ENCODE results near the gene CMIP. TPM values are rescaled to one million over a fixed set of nuclear protein-coding genes. Genes with fewer than 3 reads are reported as not detected.

Gene CMIP
- total RNA-seq, 1 experiment from 2014 or later: 63.7 TPM

DNA sequence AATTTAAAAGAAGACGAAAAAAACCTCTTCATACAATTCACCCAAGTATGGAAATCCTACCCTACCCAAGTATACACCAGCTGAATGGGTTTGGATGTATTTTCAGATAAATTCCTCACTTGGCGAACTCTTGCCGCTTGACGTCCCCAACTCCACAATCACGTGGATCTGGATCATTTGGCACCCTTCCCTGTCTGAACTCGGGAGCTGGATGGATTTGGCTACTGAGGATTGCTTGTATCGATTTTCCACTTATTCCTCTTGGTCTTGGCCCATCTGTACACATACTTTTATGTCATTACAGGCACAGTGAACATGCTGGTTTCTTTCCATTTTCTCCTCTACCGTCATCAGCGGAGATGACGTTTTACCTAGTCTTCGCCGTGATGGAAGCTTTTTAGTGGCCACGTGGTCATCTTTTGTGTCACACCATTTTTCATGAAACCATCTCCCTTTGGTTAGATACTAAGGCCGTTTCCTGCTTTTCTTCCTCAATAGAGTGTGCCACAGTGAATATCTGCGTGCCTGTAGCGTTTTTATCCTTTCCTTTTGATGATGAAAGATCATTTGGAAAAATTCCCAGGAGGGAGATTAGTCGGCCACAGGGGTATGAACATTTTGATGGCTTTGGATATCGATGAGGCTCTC is 47.1 kb downstream of the CMIP start (continued):
- TF ChIP-seq ZNF317 (CRISPR knock-in tag; IDR thresholded peaks at IDR 0.05; ENCODE audit: borderline replicate concordance, low read depth): no peak
- no peak for TF ChIP-seq CREM (CRISPR knock-in tag; IDR thresholded peaks at IDR 0.05)
- TF ChIP-seq, protein P1, sequence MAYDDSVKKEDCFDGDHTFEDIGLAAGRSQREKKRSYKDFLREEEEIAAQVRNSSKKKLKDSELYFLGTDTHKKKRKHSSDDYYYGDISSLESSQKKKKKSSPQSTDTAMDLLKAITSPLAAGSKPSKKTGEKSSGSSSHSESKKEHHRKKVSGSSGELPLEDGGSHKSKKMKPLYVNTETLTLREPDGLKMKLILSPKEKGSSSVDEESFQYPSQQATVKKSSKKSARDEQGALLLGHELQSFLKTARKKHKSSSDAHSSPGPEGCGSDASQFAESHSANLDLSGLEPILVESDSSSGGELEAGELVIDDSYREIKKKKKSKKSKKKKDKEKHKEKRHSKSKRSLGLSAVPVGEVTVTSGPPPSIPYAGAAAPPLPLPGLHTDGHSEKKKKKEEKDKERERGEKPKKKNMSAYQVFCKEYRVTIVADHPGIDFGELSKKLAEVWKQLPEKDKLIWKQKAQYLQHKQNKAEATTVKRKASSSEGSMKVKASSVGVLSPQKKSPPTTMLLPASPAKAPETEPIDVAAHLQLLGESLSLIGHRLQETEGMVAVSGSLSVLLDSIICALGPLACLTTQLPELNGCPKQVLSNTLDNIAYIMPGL (CRISPR knock-in tag; IDR thresholded peaks at IDR 0.05): no peak
- TF ChIP-seq ZNF671 (CRISPR knock-in tag; IDR thresholded peaks at IDR 0.05): no peak
- no peak for TF ChIP-seq FOXK1 (CRISPR knock-in tag; IDR thresholded peaks at IDR 0.05)
- TF ChIP-seq NFATC4 (CRISPR knock-in tag; IDR thresholded peaks at IDR 0.05): no peak

DNA sequence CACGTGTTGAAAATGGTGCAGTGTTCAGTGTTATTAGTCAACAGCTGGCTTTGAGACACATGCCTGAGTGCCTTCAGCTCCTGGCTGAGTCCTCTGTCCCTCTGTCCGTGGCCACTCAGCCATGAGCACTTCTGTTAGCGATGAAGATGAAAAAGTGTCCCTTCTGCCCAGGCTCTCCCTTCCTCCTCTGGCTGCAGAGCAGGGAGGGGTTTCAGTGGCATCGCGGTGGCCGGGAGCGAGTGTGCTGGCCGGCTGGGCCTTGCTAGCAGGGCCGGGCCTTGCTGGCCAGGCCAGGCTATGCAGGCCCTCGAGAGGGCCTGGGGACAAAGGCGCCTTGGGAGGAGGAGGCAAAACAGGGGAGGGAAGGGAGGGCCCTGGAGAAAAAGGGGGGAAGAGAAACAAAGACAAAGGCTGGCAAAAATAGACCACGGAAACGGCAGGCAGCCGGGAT is 47.7 kb downstream of the CMIP start:
- Mint-ChIP-seq H3K27me3 (ENCODE audit: low read depth) (no peaks in the 10 kb centered on the region), H3K4me3 (no peak overlapping the region), H3K27ac (peak overlapping the region; percentile 70), H3K4me1 (peaks cover 53% of the 10 kb centered on the region), H3K36me3 (no peaks in the 10 kb centered on the region), H3K9me3 (no peaks in the 10 kb centered on the region)
- ATAC-seq: peak; percentile 15
- ChIA-PET CTCF (no interaction called here), POLR2A (no interaction called here)
- peak; percentile 97 for TF ChIP-seq ZNF121 (CRISPR knock-in tag; IDR thresholded peaks at IDR 0.05)
- TF ChIP-seq NFYB (CRISPR knock-in tag; conservative IDR thresholded peaks at IDR 0.05; ENCODE audit: low read depth): no peak
- TF ChIP-seq, protein P2, sequence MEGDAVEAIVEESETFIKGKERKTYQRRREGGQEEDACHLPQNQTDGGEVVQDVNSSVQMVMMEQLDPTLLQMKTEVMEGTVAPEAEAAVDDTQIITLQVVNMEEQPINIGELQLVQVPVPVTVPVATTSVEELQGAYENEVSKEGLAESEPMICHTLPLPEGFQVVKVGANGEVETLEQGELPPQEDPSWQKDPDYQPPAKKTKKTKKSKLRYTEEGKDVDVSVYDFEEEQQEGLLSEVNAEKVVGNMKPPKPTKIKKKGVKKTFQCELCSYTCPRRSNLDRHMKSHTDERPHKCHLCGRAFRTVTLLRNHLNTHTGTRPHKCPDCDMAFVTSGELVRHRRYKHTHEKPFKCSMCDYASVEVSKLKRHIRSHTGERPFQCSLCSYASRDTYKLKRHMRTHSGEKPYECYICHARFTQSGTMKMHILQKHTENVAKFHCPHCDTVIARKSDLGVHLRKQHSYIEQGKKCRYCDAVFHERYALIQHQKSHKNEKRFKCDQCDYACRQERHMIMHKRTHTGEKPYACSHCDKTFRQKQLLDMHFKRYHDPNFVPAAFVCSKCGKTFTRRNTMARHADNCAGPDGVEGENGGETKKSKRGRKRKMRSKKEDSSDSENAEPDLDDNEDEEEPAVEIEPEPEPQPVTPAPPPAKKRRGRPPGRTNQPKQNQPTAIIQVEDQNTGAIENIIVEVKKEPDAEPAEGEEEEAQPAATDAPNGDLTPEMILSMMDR (IDR thresholded peaks at IDR 0.05): no peak
- TF ChIP-seq, protein P3, sequence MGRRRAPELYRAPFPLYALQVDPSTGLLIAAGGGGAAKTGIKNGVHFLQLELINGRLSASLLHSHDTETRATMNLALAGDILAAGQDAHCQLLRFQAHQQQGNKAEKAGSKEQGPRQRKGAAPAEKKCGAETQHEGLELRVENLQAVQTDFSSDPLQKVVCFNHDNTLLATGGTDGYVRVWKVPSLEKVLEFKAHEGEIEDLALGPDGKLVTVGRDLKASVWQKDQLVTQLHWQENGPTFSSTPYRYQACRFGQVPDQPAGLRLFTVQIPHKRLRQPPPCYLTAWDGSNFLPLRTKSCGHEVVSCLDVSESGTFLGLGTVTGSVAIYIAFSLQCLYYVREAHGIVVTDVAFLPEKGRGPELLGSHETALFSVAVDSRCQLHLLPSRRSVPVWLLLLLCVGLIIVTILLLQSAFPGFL (CRISPR knock-in tag; IDR thresholded peaks at IDR 0.05; ENCODE audit: borderline replicate concordance): no peak
- TF ChIP-seq, protein P4, sequence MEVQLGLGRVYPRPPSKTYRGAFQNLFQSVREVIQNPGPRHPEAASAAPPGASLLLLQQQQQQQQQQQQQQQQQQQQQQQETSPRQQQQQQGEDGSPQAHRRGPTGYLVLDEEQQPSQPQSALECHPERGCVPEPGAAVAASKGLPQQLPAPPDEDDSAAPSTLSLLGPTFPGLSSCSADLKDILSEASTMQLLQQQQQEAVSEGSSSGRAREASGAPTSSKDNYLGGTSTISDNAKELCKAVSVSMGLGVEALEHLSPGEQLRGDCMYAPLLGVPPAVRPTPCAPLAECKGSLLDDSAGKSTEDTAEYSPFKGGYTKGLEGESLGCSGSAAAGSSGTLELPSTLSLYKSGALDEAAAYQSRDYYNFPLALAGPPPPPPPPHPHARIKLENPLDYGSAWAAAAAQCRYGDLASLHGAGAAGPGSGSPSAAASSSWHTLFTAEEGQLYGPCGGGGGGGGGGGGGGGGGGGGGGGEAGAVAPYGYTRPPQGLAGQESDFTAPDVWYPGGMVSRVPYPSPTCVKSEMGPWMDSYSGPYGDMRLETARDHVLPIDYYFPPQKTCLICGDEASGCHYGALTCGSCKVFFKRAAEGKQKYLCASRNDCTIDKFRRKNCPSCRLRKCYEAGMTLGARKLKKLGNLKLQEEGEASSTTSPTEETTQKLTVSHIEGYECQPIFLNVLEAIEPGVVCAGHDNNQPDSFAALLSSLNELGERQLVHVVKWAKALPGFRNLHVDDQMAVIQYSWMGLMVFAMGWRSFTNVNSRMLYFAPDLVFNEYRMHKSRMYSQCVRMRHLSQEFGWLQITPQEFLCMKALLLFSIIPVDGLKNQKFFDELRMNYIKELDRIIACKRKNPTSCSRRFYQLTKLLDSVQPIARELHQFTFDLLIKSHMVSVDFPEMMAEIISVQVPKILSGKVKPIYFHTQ (CRISPR knock-in tag; IDR thresholded peaks at IDR 0.05): no peak
- DNase-seq (ENCODE audit: low spot score): no peak

DNA sequence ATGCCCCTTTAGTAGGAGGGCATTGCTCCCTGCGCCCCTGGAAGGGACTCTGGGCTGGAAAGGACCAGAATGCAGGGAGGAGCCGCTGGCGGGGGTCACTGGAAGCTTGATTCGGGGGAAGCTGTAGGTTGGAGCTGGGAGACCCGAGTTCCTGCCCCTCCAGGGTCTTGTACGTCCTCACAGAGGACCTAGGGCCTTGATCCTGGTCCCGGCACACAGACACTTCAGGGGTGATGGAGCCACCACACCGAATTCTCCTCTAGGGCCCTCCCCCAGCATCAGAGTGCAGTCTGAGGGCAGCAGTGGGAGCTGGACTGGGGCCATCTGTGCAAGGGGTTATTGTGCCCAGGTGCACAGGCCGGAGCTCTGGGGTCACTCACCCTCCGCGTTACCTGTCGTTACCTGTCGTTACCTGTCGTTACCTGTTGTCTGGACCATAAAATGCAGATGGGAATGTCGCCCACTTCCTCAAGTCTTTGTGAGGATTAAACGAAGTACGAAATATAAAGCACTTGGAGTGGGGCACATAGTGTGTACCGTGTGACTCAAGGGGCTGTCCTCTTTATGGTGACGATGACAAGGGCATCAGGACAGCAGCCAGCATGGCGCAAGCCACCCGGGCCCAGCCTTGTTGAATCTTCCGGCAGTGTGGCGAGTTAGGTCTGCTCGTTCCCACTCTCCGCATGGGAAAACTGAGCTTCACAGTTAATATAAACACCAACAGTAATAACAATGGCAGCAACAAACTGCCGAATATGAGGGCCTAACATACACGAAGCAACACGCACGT is 48.6 kb downstream of the CMIP start:
- Mint-ChIP-seq H3K36me3 (no peaks in the 10 kb centered on the region), H3K4me3 (no peak overlapping the region), H3K4me1 (peaks cover 56% of the 10 kb centered on the region), H3K27ac (peak overlapping the region; percentile 88), H3K9me3 (no peaks in the 10 kb centered on the region), H3K27me3 (ENCODE audit: low read depth) (no peaks in the 10 kb centered on the region)
- DNase-seq (ENCODE audit: low spot score) (no peak), ATAC-seq (no peak)
- ChIA-PET CTCF (no interaction called here), POLR2A (no interaction called here)
- TF ChIP-seq, protein P5, sequence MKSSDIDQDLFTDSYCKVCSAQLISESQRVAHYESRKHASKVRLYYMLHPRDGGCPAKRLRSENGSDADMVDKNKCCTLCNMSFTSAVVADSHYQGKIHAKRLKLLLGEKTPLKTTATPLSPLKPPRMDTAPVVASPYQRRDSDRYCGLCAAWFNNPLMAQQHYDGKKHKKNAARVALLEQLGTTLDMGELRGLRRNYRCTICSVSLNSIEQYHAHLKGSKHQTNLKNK (CRISPR knock-in tag; IDR thresholded peaks at IDR 0.05): no peak
- TF ChIP-seq HMGA2 (CRISPR knock-in tag; IDR thresholded peaks at IDR 0.05) (no peak), ZNF121 (CRISPR knock-in tag; IDR thresholded peaks at IDR 0.05) (no peak), ELF4 (CRISPR knock-in tag; IDR thresholded peaks at IDR 0.05; ENCODE audit: low read depth) (no peak), PRRX2 (CRISPR knock-in tag; IDR thresholded peaks at IDR 0.05) (no peak), ETV6 (CRISPR knock-in tag; IDR thresholded peaks at IDR 0.05) (no peak), SMAD3 (CRISPR knock-in tag; IDR thresholded peaks at IDR 0.05; ENCODE audit: borderline replicate concordance) (no peak), ZNF423 (CRISPR knock-in tag; IDR thresholded peaks at IDR 0.05) (no peak), FOXP1 (CRISPR knock-in tag; IDR thresholded peaks at IDR 0.05; ENCODE audit: borderline replicate concordance) (no peak), CREB1 (CRISPR knock-in tag; IDR thresholded peaks at IDR 0.05) (no peak), MXD4 (CRISPR knock-in tag; IDR thresholded peaks at IDR 0.05; ENCODE audit: borderline replicate concordance) (no peak), JAZF1 (CRISPR knock-in tag; IDR thresholded peaks at IDR 0.05) (no peak)
- TF ChIP-seq, protein P6, sequence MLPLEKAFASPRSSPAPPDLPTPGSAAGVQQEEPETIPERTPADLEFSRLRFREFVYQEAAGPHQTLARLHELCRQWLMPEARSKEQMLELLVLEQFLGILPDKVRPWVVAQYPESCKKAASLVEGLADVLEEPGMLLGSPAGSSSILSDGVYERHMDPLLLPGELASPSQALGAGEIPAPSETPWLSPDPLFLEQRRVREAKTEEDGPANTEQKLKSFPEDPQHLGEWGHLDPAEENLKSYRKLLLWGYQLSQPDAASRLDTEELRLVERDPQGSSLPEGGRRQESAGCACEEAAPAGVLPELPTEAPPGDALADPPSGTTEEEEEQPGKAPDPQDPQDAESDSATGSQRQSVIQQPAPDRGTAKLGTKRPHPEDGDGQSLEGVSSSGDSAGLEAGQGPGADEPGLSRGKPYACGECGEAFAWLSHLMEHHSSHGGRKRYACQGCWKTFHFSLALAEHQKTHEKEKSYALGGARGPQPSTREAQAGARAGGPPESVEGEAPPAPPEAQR (CRISPR knock-in tag; IDR thresholded peaks at IDR 0.05): no peak

Data from WTC11 (cell line).